DND-41 (cell line): ENCODE results near the gene ASXL2.

ENCODE experiments used
- ATAC-seq: fragments of 200-7000 bp; cut with Tn5 transposase; 3 replicates; pipeline ENCODE4 v1.9.1; 2021; ENCODE audit warnings: low read depth; ENCODE audit not compliant: insufficient read depth
- DNase-seq: peaks from one replicate; pipeline ENCODE4 v3.0.0-alpha.2; 2020
- H2AFZ ChIP-seq: 2 replicates; pipeline ENCODE4 v1.6.0; 2012; ENCODE audit warnings: low read depth, low read length
- H3K27ac ChIP-seq: 2 replicates; pipeline ENCODE4 v1.5.1; 2012; ENCODE audit warnings: low read length, inconsistent platforms
- H3K27me3 ChIP-seq: fragments of 200-600 bp; sonication (generic); 2 replicates; pipeline ENCODE4 v1.6.0; 2012; ENCODE audit warnings: low read length, mild to moderate bottlenecking, inconsistent platforms; ENCODE audit not compliant: insufficient read depth, poor library complexity
- H3K36me3 ChIP-seq: 2 replicates; pipeline ENCODE4 v1.5.1; 2012; ENCODE audit warnings: low read length, inconsistent platforms; ENCODE audit not compliant: insufficient read depth
- H3K4me1 ChIP-seq: 2 replicates; pipeline ENCODE4 v1.5.1; 2012; ENCODE audit warnings: mild to moderate bottlenecking, low read length; ENCODE audit not compliant: insufficient read depth
- H3K4me2 ChIP-seq: 2 replicates; pipeline ENCODE4 v1.6.0; 2012; ENCODE audit warnings: mild to moderate bottlenecking, moderate library complexity, low read length, inconsistent platforms; ENCODE audit not compliant: insufficient read depth
- H3K4me3 ChIP-seq, 2 experiments: fragments of 200-600 bp in 1 of 2; shearing (Covaris generic) in 1 of 2; 2 replicates each; pipeline ENCODE4 v1.5.1; 2012 to 2016; ENCODE audit warnings: inconsistent platforms in 2 of 2, low read length in 2 of 2, mild to moderate bottlenecking in 2 of 2, low read depth in 1 of 2, moderate library complexity in 1 of 2
- H3K79me2 ChIP-seq: 2 replicates; pipeline ENCODE4 v1.6.0; 2012; ENCODE audit warnings: low read length, inconsistent platforms; ENCODE audit not compliant: insufficient read depth
- H3K9ac ChIP-seq: 2 replicates; pipeline ENCODE4 v1.6.0; 2012; ENCODE audit warnings: low read depth, mild to moderate bottlenecking, inconsistent platforms, low read length, moderate library complexity
- H3K9me3 ChIP-seq: 2 replicates; pipeline ENCODE4 v1.5.1; 2012; ENCODE audit warnings: low read length, moderate library complexity, mild to moderate bottlenecking, inconsistent platforms; ENCODE audit not compliant: insufficient read depth, severe bottlenecking
- H4K20me1 ChIP-seq: 2 replicates; pipeline ENCODE4 v1.6.0; 2012; ENCODE audit warnings: low read length; ENCODE audit not compliant: insufficient read depth
- CTCF ChIP-seq: IDR thresholded peaks from 2 replicates; pipeline ENCODE4 v1.5.1; 2012; ENCODE audit warnings: borderline replicate concordance, low read length, moderate library complexity, mild to moderate bottlenecking; ENCODE audit not compliant: poor library complexity, severe bottlenecking; ENCODE audit errors: extremely low read depth
- EZH2 ChIP-seq: IDR thresholded peaks from 3 replicates; pipeline ENCODE4 v1.6.1; 2012; ENCODE audit warnings: borderline replicate concordance, low read depth, mild to moderate bottlenecking, moderate library complexity, low read length, inconsistent platforms; ENCODE audit not compliant: severe bottlenecking

Gene ASXL2

DNA sequence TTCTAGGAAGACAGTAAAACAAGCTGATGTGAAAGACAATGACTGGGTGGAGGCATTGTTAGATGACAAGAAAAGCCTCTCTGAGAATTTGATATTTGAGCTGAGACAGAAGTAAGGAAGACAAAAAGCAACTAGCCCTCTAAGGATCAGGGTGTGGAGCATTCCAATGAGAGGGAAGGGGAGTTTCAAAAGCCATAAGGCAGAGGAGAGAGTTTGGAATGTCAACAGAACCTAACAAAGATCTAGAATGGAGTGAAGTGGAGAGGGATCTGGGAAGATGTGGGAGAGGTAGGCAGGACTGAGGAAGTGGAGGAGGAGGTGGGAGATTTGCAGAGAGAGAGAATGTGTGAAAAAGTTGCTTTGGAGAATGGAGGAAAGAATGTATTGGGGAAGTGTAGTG, 17.3 kb upstream of the ASXL2 start:
- DNase-seq: no peak
- Histone ChIP-seq H2AFZ (no peak overlapping the region), H3K27ac (no peak overlapping the region), H3K4me1 (no peaks in the 10 kb centered on the region), H3K79me2 (no peaks in the 10 kb centered on the region), H3K4me2 (no peak overlapping the region), H3K4me3 (no peak overlapping the region), H4K20me1 (no peaks in the 10 kb centered on the region), H3K9ac (no peak overlapping the region), H3K27me3 (no peaks in the 10 kb centered on the region), H3K9me3 (no peaks in the 10 kb centered on the region), H3K36me3 (no peaks in the 10 kb centered on the region)
- no peak for ATAC-seq
- TF ChIP-seq EZH2 (no peak), CTCF (no peak)

- no peak for TF ChIP-seq EZH2
- TF ChIP-seq CTCF: no peak
- H2AFZ ChIP-seq: no peak overlapping the region
- ATAC-seq: no peak
These were observed 16.7 kb upstream of the ASXL2 start for GRCh38 chr2:25895018-25895417.

DNA sequence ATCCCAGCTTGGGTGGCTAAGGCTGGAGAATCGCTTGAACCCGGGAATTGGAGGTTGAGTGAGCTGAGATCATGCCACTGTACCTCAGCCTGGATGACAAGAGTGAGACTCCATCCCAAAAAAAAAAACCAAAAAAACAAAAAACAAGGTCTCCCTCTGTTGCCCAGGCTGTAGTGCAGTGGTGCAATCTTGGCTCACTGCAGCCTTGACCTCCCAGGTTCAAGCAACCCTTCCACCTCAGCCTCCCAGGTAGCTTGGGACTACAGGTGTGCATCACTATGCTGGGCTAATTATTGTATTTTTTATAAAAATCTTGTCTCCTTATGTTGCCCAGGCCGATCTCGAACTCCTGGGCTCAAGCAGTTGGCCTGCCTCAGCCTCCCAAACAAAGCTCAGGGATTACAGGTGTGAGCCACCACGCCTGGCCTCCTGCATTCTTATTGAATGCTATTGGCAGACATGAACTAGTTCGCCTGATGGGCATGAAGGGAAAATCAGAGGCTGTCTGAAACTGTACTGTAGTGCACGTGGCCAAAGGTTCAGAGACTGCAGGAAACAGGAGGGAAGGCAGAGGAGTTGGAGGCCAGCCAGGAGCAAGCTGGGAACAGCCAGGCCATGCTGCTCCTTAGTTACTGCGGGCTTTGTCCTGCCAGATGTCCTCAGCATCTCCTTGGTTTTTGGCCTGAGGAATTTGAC, 16.0 kb upstream of the ASXL2 start:
- Histone ChIP-seq H3K4me3 (no peak overlapping the region), H3K79me2 (no peaks in the 10 kb centered on the region), H3K4me1 (no peaks in the 10 kb centered on the region), H4K20me1 (no peaks in the 10 kb centered on the region), H3K27ac (no peak overlapping the region), H3K4me2 (no peak overlapping the region), H3K9me3 (no peaks in the 10 kb centered on the region), H3K27me3 (no peaks in the 10 kb centered on the region), H2AFZ (no peak overlapping the region), H3K36me3 (no peaks in the 10 kb centered on the region), H3K9ac (no peak overlapping the region)
- no peak for TF ChIP-seq CTCF
- TF ChIP-seq EZH2: no peak
- ATAC-seq: no peak
- no peak for DNase-seq

More at GRCh38 chr2:25895018-25895417, 16.7 kb upstream of the ASXL2 start:
- Histone ChIP-seq H3K4me1 (no peaks in the 10 kb centered on the region), H4K20me1 (no peaks in the 10 kb centered on the region), H3K4me3 (no peak overlapping the region), H3K36me3 (no peaks in the 10 kb centered on the region), H3K9ac (no peak overlapping the region), H3K27ac (no peak overlapping the region), H3K4me2 (no peak overlapping the region), H3K9me3 (no peaks in the 10 kb centered on the region), H3K27me3 (no peaks in the 10 kb centered on the region), H3K79me2 (no peaks in the 10 kb centered on the region)
- no peak for DNase-seq

DNA sequence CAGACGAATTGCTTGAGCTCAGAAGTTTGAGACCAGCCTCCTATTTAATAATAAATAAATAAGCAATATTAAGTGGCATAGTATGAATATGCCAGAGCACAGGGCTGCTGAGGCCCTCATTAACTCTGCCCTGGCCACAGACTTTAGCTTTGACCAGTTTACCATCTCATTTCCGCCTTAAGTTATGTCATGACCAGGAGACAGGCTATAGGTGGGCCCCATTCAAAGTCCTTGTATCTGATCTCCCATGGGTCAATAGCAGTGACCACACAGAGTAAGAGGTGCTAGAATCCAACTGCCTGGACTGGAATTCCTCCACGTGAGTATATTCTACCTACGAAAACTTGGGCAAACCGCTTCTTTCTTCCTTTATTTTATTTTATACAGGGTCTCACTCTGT, 13.4 kb upstream of the ASXL2 start:
- no peak overlapping the region for H3K4me2 ChIP-seq
- H3K4me1 ChIP-seq: no peaks in the 10 kb centered on the region
- no peaks in the 10 kb centered on the region for H4K20me1 ChIP-seq
- H3K36me3 ChIP-seq: no peaks in the 10 kb centered on the region
- H3K79me2 ChIP-seq: no peaks in the 10 kb centered on the region
- H2AFZ ChIP-seq: no peak overlapping the region
- no peak overlapping the region for H3K27ac ChIP-seq
- no peaks in the 10 kb centered on the region for H3K9me3 ChIP-seq
- ATAC-seq (no peak), DNase-seq (no peak)
- TF ChIP-seq CTCF (no peak), EZH2 (no peak)
- no peaks in the 10 kb centered on the region for H3K27me3 ChIP-seq
- no peak overlapping the region for H3K4me3 ChIP-seq
- no peak overlapping the region for H3K9ac ChIP-seq
